Stimulated activated naive CD8-positive, alpha-beta T cell treated with anti-CD3 and anti-CD28 coated beads, Interleukin-15, Interleukin-2, amounts not matched to agents 100 U/mL and 50 U/mL, for 24 hours (primary cell): ENCODE data around the gene KATNB1.
"Not testable (repeated sequence)": the region's sequence is repeated elsewhere in the genome, so short reads cannot be mapped to it uniquely, and the experiment has no call there.

ENCODE experiments used
- ATAC-seq: fragments of 150-1000 bp; cut with Tn5 transposase; one replicate; pipeline ENCODE4 v1.10.0; 2021
- DNase-seq: peaks from one replicate; pipeline ENCODE4 v3.0.0; 2021

Gene KATNB1

DNA sequence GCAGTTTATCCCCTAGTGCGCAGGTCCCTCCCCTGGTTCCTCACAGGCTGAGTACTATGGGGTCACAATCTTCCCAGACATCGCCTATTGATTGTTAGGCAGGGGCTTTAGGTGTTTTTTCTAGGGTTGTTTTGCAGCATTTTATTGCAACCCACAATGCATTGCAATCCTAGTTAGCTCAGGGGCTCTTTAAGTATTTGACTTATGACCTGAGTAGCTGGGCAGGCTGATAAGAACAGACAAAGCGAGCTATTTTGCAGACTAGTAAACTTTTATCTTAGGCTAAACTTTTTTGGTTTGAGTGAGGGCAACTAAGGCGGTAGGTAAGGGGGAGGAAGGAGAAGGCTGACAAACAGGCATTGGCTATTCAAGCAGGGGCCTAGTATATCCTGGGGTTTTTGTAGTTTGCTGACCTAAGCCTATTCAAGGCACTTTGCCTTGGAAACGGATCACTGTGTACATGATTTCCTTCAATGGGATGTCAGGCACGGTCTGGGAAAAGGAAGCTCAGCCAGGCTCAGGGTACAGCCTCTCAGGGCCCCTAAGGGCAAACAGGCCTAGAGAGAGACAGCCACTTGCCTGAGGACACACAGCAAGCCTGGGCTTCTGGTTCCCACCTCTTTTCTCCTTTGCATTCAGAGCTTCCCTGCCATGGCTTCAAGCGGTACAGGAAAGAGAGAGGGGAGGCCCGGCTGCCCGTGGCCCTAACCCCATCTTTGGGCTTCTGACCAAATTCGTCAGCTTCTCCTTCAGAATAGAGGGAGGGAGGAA, 34.6 kb upstream of the KATNB1 start:
- ATAC-seq: no peak

DNA sequence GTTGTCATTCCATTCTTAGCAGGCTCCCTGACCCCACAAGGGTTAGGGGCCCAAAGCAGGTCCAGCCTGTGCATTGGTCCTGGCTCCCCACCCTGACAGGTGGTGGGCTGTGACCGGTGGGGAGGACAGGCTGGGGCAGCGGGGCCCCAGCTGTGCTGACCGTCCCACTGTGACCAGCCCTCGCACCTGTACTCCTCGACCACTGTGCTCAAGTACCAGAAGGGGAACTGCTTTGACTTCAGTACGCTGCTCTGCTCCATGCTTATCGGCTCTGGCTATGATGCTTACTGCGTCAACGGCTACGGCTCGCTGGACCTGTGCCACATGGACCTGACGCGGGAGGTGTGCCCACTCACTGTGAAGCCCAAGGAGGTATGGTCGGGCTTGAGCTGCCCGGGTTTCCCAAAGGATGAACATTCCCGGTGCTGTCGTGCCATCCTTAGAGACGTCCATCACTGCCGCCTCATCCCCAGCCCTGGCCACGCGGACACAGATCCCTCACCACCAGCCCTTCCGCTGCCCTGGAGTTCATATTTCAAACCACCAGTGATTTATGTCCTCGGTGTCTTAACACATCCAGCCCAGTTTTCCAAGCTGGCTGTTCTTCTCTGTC, 33.7 kb upstream of the KATNB1 start:
- DNase-seq (no peak), ATAC-seq (no peak)

More for the DNA sequence above, 34.6 kb upstream of the KATNB1 start:
- DNase-seq: no peak

DNA sequence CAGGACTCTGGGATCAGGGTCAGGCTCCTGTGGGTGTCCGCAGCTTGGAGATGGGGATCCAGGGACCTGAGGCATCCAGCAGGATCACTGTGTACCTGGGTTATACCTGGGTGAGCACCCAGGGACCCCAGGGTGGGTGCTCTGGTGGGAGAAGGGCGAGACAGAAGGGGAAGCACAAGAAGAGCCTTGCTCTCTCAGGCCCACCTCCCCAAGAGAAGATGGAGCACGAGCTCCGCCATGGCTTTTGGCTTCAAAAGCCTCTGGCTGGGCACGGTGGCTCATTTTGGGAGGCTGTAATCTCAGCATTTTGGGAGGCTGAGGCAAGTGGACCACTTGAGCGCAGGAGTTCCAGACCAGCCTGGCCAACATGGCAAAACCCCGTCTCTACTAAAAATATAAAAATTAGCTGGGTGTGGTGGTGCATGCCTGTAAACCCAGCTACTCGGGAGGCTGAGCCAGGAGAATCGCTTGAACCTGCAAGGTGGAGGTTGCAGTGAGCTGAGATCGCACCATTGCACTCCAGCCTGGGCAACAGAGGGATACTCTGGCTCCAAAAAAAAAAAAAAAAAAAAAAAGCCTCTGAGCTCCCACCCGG, 32.1 kb upstream of the KATNB1 start:
- ATAC-seq (no peak), DNase-seq (no peak)

DNA sequence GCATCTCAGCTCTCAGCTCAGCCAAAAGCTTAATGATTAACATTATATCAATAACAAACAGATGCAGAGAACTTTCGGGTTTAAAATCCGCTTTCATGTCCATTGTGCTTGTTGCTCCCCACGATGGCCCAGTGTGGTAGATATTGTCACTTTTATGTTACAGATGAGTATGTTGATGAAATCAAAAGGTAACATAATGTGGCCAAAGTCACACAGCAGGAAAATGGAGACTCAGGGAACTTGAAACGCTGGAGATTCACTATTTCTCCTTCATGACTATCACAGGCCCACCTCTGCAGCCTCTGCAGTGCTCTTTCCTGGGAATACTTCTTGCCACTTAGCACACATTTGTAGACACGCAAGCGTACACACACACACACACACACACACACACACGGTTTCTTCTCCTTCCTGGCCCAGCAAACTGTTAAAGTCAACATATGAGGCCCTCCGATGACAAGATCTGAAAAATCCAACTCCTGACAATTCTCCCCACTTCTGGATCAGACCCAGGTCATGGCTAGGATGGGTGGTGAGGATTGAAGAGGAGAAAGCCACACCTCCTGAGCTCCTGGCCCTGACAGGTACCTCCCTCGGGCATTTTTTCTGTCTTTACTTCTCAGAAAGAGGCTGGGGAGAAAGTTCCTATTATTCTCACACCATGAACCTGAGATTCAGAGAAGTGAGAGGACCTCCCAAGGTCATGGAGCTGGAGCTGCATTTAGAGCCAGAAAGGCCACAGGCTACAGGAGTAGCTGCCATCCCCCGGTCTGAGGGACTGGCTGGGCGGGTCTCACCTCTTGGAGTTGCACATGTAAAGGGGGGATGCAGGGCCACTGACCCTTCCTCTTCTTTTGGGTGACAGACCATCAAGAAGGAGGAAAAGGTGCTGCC, 31.3 kb upstream of the KATNB1 start:
- no peak for DNase-seq
- ATAC-seq: no peak

DNA sequence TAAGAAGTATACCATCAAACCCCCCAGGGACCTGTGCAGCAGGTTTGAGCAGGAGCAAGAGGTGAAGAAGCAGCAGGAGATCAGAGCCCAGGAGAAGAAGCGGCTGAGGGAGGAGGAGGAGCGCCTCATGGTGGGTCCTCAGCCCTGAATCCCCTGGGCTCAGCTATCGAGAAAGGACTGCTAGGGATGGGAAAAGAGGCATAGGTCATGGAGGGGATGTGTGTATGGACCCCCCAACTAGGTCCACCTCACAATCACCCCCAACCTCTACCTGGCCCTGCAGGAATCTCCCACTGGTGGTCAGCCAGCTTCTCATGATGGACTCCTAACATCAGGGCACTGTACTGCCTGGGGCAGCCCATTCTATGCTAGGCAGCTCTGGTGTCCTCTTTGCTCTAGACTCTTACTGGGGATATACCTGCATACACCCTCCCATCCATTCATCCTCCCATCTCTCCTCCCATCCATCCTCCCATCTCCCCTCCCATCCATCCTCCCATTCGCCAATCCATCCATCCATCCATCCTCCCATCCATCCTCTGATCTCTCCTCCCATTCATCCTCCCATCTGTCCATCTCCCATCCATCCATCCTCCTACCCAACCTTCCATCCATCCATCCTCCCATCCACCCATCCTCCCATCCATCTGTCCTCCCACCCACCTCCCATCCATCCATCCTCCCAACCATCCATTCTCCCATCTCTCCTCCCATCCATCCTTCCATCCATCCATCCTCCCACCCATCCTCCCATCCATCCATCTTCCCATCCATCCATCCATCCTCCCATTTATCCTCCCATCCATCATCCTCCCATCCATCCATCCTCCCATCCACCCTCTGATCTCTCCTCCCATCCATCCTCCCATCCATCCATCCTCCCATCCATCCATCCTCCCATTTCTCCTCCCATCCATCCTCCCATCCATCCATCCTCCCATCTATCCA, 30.4 kb upstream of the KATNB1 start:
- peak; percentile 19 for ATAC-seq

DNA sequence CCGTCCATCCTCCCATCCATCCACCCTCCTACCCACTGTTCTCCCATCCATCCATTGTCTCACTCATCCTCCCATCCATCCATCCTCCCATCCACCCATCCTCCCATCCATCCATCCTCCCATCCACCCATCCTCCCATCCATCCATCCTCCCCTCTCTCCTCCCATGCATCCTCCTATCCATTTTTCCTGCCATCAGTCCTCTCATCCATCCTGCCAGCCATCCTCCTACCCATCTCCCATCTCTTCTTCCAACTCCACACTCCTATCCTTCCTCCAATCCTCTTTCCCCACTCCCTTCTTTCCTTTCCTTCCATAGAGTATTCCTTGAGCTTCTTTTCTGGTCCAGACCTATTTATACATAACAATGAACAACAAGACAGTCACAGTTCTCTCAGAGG, 28.9 kb upstream of the KATNB1 start:
- DNase-seq: no peak

More for the DNA sequence above, 30.4 kb upstream of the KATNB1 start:
- no peak for DNase-seq

DNA sequence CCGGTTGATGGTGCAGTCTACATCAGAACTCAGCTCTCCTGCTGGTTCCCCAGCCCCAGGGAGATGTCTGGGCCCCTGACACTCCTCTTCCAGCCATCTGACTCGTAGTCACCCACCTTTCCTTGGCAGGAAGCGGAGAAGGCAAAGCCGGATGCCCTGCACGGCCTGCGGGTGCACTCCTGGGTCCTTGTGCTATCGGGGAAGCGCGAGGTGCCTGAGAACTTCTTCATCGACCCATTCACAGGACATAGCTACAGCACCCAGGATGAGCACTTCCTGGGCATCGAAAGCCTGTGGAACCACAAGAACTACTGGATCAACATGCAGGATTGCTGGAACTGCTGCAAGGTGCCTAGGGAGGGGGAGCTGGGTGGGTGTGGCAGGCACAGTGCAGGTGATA, 28.2 kb upstream of the KATNB1 start:
- DNase-seq: no peak
- ATAC-seq: no peak

More for the DNA sequence above, 28.9 kb upstream of the KATNB1 start:
- ATAC-seq: no peak

DNA sequence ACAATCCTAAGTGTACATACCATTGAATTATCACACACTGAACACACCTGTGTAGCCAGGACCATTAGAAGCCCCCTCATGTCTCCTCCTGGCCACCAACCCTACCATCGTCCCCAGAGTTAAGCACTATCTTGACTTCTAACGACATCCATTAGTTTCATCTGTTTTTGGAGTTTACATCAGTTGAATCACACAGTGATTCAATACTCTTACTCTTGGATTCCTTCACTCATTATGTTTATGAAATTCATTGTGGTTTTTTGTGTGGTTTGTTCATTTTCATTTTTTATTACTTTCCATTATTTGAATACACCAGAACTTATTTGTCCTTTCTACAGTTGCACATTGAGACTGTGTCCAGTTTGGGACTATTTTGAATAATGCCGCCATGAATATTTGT, 27.4 kb upstream of the KATNB1 start:
- no peak for DNase-seq
- no peak for ATAC-seq

DNA sequence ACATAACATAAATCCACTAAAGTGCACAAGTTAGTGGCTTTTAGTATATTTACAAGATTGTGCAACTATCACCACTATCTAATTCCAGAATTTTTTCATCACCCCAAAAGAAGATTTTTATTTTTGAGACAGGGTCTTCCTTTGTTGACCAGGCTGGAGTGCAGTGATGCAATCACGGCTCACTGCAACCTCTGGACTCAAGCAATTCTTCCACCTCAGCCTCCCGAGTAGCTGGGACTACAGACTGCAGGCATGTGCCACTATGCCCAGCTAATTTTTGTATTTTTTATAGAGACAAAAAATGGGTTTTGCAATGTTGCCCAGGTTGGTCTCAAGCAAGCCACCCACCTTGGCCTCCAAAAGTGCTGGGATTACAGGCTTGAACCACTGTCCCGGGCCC, 25.9 kb upstream of the KATNB1 start:
- DNase-seq (no peak), ATAC-seq (no peak)

DNA sequence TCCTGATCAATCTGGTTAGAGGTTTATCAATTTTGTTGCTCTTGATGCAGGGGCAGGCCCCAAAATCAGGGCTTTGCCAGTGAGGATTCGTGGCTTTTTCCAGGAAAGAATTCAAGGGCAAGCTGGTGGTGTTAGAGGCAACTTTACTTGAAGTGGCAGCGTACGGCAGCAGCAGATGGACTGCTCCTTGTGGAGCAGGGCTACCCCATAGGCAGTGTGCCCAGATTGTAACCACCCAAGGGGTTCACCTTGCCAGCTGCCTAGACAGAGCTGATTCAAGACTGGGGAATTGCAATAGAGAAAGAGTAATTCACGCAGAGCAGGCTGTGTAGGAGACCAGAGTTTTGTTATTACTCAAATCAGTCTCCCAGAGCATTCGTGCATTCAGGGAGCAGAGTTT, 24.2 kb upstream of the KATNB1 start:
- DNase-seq: no peak
- ATAC-seq: no peak

DNA sequence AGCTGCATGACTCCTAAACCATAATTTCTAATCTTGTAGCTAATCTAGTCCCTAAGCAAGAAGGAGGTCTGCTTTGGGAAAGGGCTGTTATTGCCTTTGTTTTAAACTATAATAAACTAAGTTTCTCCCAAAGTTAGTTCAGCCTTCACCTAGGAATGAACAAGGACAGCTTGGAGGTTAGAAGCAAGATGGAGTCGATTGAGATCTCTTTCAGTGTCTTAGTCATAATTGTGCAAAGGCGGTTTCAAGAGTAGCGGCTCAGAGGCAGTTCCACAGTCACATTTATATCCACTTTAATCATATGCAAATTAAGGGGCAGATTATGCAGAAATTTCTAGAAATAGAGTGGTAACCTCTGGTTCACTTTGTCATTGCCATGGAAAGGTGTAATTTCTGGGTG, 23.6 kb upstream of the KATNB1 start:
- no peak for ATAC-seq
- no peak for DNase-seq

DNA sequence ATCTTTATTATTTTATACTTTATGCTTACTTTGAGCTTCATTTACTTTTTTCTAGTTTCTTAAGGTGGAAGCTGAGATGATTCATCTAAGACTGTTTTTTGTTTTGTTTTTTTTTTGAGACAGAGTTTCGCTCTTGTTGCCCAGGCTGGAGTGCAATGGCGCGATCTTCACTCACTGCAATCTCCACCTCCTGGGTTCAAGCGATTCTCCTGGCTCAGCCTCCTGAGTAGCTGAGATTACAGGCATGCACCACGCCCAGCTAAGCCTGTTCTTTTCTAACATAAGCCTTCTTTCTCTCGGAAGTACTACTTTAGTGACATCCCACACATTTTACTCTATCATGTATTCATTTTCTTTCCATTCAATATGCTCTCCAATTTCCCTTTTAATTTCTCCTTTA, 23.0 kb upstream of the KATNB1 start:
- DNase-seq, ATAC-seq: not testable (repeated sequence)

DNA sequence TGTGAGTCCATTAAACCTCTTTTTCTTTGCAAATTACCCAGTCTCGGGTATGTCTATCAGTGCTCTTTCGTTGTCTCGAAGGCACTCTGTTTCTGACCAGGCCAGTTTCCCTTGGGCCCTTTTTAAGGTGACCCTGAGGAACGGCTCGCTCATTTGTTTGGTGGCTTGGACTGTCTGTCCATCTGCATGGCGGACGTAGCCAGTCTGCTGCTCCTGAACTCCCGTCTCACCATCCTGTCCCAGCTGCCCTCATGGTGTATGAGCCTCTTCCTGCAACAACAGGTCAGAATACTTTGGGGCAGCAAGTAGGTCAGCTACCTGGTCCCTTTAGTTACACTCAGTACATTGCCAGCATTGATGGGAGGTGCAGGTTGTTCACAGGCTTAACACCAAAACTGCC, 22.0 kb upstream of the KATNB1 start:
- DNase-seq: no peak
- no peak for ATAC-seq

DNA sequence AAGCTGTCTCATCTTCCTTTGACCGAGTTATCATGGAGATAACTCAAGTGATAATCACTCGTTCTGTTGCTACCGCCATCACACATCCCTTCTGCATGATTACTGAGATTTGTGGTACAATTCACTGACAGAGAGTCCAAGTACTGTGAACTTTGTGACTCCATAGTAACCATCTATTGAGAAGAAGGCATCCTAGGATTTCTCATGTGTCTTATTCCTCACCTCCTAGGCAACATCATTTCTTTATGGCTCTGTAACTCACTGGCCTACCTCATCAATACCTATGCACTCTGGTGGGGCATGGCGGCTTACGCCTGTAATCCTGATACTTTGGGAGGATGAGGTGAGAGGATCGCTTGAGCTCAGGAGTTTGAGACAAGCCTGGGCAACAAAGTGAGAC, 21.5 kb upstream of the KATNB1 start:
- no peak for ATAC-seq
- DNase-seq: no peak

DNA sequence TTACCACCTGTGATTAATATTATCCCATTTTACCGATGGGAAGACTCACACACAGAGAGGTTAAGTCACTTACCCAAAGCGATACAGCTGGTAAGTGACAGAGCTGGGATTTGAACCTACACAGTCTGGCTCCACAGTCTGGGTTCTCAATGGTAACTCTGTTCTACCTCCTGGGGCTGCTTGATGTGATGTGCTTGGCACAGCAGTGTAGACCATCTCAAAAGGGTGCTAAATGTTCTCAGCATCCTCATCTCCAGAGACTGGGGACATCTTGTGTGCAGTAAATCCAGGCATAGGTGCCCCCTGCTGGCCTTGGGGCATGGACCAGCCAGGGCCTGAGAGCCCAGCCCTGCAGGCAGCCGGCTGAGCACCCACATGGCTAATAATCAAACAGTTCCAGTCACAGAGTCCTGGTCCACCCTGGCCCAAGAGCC, 15.4 kb upstream of the KATNB1 start:
- peak; percentile 64 for DNase-seq

DNA sequence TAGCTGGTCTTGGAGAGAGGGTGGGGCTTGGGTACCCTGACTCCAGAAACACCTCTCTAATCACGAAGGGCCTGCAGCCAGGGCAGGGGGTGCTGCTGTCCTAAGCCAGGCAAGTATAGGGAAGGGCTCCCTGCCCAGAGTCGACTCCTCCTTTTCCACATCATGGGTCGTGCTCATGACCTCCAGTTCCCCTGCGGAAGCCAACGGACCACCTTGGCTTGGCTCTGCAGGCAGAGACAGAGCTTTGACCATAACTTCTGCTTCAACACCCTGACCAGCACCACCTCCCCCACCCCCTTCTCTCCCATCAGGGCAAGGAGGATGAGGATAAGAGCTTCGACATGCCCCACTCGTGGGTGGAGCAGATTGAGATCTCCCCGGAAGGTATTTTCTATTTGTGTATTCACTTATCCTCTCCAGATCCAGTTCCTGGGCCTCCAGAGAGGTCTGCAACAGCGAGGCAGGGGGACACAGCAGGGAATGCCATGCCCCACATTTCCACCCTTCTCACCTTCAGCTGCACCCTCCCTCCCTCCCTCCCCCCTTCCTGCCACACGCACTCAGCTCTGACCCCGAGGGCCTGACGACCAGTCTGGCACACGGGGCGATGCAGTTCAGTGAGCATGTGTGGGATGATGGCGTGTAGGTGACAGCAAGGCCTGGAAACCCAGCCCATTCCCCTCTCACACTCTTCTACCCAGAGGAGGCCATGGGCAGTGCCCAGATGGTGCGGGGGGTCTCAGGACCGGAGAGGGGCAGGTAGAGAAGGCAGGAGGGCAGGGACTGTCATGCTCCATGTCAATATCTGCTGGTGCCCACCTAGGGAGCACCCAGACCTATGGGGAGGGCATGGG, 14.0 kb upstream of the KATNB1 start:
- ATAC-seq: no peak
- no peak for DNase-seq

More for the DNA sequence above, 15.4 kb upstream of the KATNB1 start:
- peak; percentile 78 for ATAC-seq

DNA sequence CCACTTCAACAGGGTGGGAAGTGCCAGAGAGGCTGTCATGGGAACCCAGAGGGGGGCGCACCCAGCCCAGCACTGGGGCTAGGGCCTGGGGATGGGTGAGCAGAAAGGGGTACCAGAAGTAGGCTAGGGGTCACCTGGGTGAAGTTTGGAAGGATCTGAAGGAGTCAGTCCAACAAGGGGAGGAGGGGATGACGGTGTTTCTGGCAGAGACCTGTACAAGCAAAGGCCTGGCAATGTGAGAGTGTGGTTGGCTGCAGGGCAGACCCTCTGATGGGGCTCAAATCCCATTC, 13.4 kb upstream of the KATNB1 start:
- ATAC-seq: no peak
- no peak for DNase-seq

DNA sequence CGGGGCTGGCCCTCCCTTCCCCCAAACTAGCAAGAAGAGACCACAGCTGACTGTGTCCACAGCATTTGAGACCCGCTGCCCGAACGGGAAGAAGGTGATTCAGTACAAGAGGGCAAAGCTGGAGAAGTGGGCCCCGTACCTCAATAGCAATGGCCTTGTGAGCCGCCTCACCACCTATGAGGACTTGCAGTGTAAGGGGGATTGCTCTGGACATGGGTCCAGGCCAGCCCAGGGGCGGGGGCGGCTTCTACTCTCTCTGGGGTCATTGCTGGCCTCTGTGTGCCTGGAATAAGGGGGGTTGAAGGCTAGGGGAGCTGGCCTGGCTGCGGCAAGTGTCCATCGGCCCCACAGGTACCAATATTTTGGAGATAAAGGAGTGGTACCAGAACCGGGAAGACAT, 12.9 kb upstream of the KATNB1 start:
- no peak for ATAC-seq

DNA sequence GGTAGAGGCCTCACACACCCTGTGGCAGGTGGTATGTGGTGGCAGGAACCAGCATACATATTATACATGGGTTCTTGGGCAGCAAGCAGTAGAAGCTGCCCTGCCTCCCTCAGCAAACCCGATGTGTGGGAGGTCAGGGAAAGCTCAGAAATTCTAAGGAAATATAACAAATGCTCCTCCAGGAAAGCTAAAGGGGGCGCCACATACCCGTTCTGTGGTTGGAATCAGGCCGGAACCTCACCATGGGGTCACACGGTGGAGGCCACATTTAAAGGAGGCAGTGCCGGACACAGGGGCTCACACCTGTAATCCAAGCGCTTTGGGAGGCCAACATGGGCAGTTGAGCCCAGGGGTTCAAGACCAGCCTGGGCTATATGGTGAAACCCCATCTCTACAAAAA, 12.4 kb upstream of the KATNB1 start:
- ATAC-seq (no peak), DNase-seq (no peak)

More for the DNA sequence above, 12.9 kb upstream of the KATNB1 start:
- no peak for DNase-seq

DNA sequence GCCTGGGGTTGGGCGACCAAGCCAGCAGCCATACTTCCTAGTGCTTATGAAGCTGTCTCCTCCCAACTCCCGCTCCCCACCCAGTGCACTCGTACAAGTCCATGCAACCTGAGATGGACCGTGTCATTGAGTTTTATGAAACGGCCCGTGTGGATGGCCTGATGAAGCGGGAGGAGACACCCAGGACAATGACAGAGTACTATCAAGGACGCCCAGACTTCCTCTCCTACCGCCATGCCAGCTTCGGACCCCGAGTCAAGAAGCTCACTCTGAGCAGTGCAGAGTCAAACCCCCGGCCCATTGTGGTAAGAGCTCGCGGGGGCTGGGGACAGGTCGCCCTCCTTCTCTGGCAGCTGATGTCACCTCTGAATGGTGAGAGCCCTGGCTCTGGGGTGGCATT, 11.0 kb upstream of the KATNB1 start:
- DNase-seq (no peak), ATAC-seq (no peak)

DNA sequence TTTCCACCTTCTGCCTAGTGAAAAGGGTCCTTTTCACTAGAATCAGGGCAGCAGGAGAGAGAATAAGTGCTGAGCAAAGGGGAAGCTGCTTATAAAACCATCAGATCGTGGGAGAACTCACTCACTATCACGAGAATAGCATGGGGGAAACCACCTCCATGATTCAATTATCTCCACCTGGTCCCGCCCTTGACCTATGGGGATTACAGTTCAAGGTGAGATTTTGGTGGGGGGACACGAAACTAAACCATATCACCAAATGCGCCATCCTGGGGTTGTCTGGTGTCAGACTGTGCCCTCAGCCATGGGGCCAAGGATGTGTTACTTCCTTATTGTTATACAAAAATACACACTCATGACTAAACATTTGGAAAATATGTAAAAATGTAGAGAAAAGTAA, 10.4 kb upstream of the KATNB1 start:
- ATAC-seq: no peak
- no peak for DNase-seq
